Endodermal cell (in vitro differentiated cells): ENCODE measurements around the gene SMG9. TPM values are rescaled to one million over a fixed set of nuclear protein-coding genes. Genes with fewer than 3 reads are reported as not detected.

Experiments used
- DNase-seq: peaks from one replicate; pipeline ENCODE4 v3.0.0-alpha.2; 2017
- H3K27ac ChIP-seq: 2 replicates; pipeline ENCODE4 v1.5.1; 2013; ENCODE audit warnings: mild to moderate bottlenecking, low read depth, low read length, moderate library complexity
- H3K27me3 ChIP-seq: 2 replicates; pipeline ENCODE4 v1.6.1; 2013; ENCODE audit warnings: mild to moderate bottlenecking, low read length, moderate library complexity; ENCODE audit not compliant: insufficient read depth, control insufficient read depth, poor library complexity, severe bottlenecking
- H3K36me3 ChIP-seq: 2 replicates; pipeline ENCODE4 v1.7.0; 2013; ENCODE audit warnings: mild to moderate bottlenecking, low read length, moderate library complexity; ENCODE audit not compliant: control insufficient read depth, insufficient read depth
- H3K4me1 ChIP-seq: one replicate; pipeline ENCODE4 v1.7.0; 2013; ENCODE audit warnings: low read length; ENCODE audit not compliant: control insufficient read depth, insufficient read depth
- H3K4me3 ChIP-seq: 2 replicates; pipeline ENCODE4 v1.5.1; 2013; ENCODE audit warnings: mild to moderate bottlenecking, low read length, moderate library complexity
- H3K9ac ChIP-seq: 2 replicates; pipeline ENCODE4 v1.6.1; 2013; ENCODE audit warnings: mild to moderate bottlenecking, low read length, moderate library complexity; ENCODE audit not compliant: poor library complexity, severe bottlenecking; ENCODE audit errors: extremely low read depth
- H3K9me3 ChIP-seq: 2 replicates; pipeline ENCODE4 v1.6.1; 2013; ENCODE audit warnings: mild to moderate bottlenecking, low read length, moderate library complexity; ENCODE audit not compliant: control insufficient read depth
- H3K27ac Mint-ChIP-seq: 2 replicates; pipeline ENCODE4 v1.8.0; 2020; ENCODE audit warnings: mixed read lengths
- H3K27me3 Mint-ChIP-seq: 2 replicates; pipeline ENCODE4 v1.8.0; 2021; ENCODE audit warnings: mild to moderate bottlenecking, mixed read lengths; ENCODE audit not compliant: insufficient read depth
- H3K36me3 Mint-ChIP-seq: 2 replicates; pipeline ENCODE4 v1.8.0; 2020; ENCODE audit warnings: low read depth, mixed read lengths
- H3K4me1 Mint-ChIP-seq: 2 replicates; pipeline ENCODE4 v1.8.0; 2020; ENCODE audit warnings: mixed read lengths
- H3K4me3 Mint-ChIP-seq: 2 replicates; pipeline ENCODE4 v1.8.0; 2020; ENCODE audit warnings: mild to moderate bottlenecking, moderate library complexity, mixed read lengths
- H3K9me3 Mint-ChIP-seq: 2 replicates; pipeline ENCODE4 v1.8.0; 2020; ENCODE audit warnings: mild to moderate bottlenecking, mixed read lengths
- CTCF ChIP-seq: fragments of 200-600 bp; sonication (generic); conservative IDR thresholded peaks from 2 replicates; pipeline ENCODE4 v1.5.0; 2021; ENCODE audit warnings: antibody characterized with exemption, mild to moderate bottlenecking
- WGBS, 2 experiments: methylation state at CpG; one replicate each; pipeline versions ENCODE4 v1.1.5 to v1.1.7; 2013; ENCODE audit warnings: missing lambda C conversion rate in 2 of 2, mixed read lengths in 1 of 2; ENCODE audit not compliant: insufficient coverage in 1 of 2, insufficient read length in 1 of 2; 5-methylcytosine and 5-hydroxymethylcytosine counted together
- total RNA-seq, 2 donors: library from RNA; stranded (reverse); fragmentation: NEBNext Ultra II Directional in 1 of 2; extraction: Animal tissue kit (Norgen Biotek cat#: 25700) in 1 of 2; gene quantifications; 2 replicates in 1 of 2; 3 replicates in 1 of 2; pipeline ENCODE4 v1.2.1, GENCODE V29; 2021

Gene SMG9
- total RNA-seq, 2 donors from 2014 or later = 44.6 to 53.8 TPM

DNA sequence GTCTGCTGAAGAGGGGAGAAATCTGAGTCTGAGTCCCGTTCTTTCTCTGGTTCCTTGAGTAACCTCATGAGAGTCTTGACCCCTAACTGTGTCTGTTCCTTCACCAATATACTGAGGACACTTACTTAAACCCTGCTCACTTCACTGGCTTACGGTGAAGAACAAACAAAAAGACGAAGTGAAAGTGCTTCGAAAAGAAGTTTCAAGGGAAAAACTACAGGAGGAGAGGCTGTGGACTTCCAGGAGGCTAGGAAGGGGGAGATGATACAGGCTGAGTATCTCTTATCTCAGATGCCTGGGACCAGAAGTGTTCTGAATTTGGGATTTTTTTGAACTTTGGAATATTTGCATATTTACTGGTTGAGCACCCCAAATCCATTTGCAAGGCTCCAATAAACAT is 6.1 kb downstream of the SMG9 start:
- Histone ChIP-seq H3K4me1 (peaks cover 6% of the 10 kb centered on the region), H3K27me3 (no peaks in the 10 kb centered on the region), H3K9ac (no peak overlapping the region), H3K27ac (no peak overlapping the region), H3K36me3 (peaks cover 59% of the 10 kb centered on the region), H3K4me3 (no peak overlapping the region), H3K9me3 (no peaks in the 10 kb centered on the region)
- Mint-ChIP-seq H3K4me3 (no peak overlapping the region), H3K9me3 (no peaks in the 10 kb centered on the region), H3K27ac (no peak overlapping the region), H3K36me3 (peaks cover 58% of the 10 kb centered on the region), H3K27me3 (no peaks in the 10 kb centered on the region), H3K4me1 (peaks cover 27% of the 10 kb centered on the region)
- DNase-seq = no peak
- no peak for TF ChIP-seq CTCF
- WGBS, 2 experiments = 83 to 95% methylated on average over 4 of the region's 4 CpGs

- Mint-ChIP-seq H3K4me1 (peaks cover 27% of the 10 kb centered on the region), H3K9me3 (no peaks in the 10 kb centered on the region), H3K4me3 (no peak overlapping the region), H3K36me3 (peaks cover 61% of the 10 kb centered on the region), H3K27ac (peak overlapping the region; percentile 55), H3K27me3 (no peaks in the 10 kb centered on the region)
- H3K27me3 ChIP-seq = no peaks in the 10 kb centered on the region
- no peak for TF ChIP-seq CTCF
- peaks cover 63% of the 10 kb centered on the region for H3K36me3 ChIP-seq
- 81 to 100% methylated on average over 1 to 3 of the region's 4 CpGs for WGBS, 2 experiments
- DNase-seq = no peak
- no peaks in the 10 kb centered on the region for H3K9me3 ChIP-seq
- no peak overlapping the region for H3K9ac ChIP-seq
- H3K4me3 ChIP-seq = no peak overlapping the region
- H3K27ac ChIP-seq = no peak overlapping the region
- H3K4me1 ChIP-seq = peaks cover 6% of the 10 kb centered on the region
Observed at GRCh38 chr19:43748205-43748594, 6.6 kb downstream of the SMG9 start.

DNA sequence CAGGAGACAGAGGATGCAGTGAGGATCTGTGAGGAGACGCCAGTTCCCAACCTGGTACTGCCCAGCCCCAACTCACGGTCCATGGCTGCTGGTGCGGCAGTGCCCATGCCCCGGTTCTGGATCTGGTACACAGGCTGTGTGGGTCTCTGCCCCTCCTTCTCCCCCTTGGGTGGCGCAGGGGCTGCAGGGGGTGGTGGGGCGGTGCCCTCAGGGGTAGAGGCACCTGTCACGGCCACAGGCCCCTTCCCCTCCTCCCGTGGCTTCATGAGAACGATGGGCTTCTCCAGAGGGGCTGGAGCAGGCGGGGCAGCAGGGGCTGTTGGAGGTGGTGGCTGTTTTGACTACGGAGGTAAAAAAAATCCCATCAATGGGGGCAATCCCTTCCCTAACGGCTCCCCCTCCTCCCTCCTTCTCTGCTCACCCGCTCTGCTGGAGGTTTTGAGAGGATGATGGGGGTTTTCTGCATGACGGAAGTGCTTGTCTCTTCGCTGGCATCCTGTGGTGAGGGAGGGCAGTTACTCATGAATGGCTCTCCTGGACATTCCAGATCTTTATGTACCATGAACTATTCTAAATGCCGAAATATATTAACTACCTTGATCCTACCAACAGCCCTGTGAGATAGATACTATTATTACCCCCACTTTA is 7.1 kb downstream of the SMG9 start:
- no peak overlapping the region for H3K4me3 ChIP-seq
- no peak overlapping the region for H3K9ac ChIP-seq
- H3K9me3 Mint-ChIP-seq = no peaks in the 10 kb centered on the region
- H3K9me3 ChIP-seq = no peaks in the 10 kb centered on the region
- 89 to 93% methylated on average over 3 to 14 of the region's 16 CpGs for WGBS, 2 experiments
- H3K4me1 ChIP-seq = peaks cover 6% of the 10 kb centered on the region
- H3K27ac Mint-ChIP-seq = peak overlapping the region; percentile 55
- H3K4me1 Mint-ChIP-seq = peaks cover 22% of the 10 kb centered on the region
- TF ChIP-seq CTCF = no peak
- no peaks in the 10 kb centered on the region for H3K27me3 ChIP-seq
- no peak for DNase-seq
- peaks cover 69% of the 10 kb centered on the region for H3K36me3 ChIP-seq
- peaks cover 62% of the 10 kb centered on the region for H3K36me3 Mint-ChIP-seq
- H3K27me3 Mint-ChIP-seq = no peaks in the 10 kb centered on the region
- H3K4me3 Mint-ChIP-seq = no peak overlapping the region
- no peak overlapping the region for H3K27ac ChIP-seq
